GM18511 (cell line): Measurements from ENCODE around the gene C8G.

Experiments used
- ATAC-seq: cut with Tn5 transposase; IDR thresholded peaks from one replicate; pipeline ENCODE4 v1.9.1; 2021; ENCODE audit warnings: mild to moderate bottlenecking, moderate library complexity; ENCODE audit not compliant: unreplicated experiment

The C8G gene

GRCh38 chr9:136920069-136920468, 25.0 kb upstream of the C8G start:
- no peak for ATAC-seq

GRCh38 chr9:136920734-136921231, 24.3 kb upstream of the C8G start:
- no peak for ATAC-seq

GRCh38 chr9:136921307-136921706, 23.7 kb upstream of the C8G start:
- no peak for ATAC-seq

- ATAC-seq, result no peak
Observed at GRCh38 chr9:136921718-136922117, 23.3 kb upstream of the C8G start.

GRCh38 chr9:136922540-136922939, 22.5 kb upstream of the C8G start:
- no peak for ATAC-seq

GRCh38 chr9:136923881-136924280, 21.2 kb upstream of the C8G start:
- ATAC-seq, result no peak

GRCh38 chr9:136925414-136926153, 19.5 kb upstream of the C8G start:
- no peak for ATAC-seq

GRCh38 chr9:136926154-136926704, 18.8 kb upstream of the C8G start:
- ATAC-seq, result no peak

- no peak for ATAC-seq
Observed at GRCh38 chr9:136926749-136927148, 18.3 kb upstream of the C8G start.

- no peak for ATAC-seq
Observed at GRCh38 chr9:136927343-136928271, 17.4 kb upstream of the C8G start.

GRCh38 chr9:136928591-136928990, 16.5 kb upstream of the C8G start:
- ATAC-seq, result no peak

GRCh38 chr9:136930014-136930413, 15.0 kb upstream of the C8G start:
- ATAC-seq, result no peak

GRCh38 chr9:136931611-136932130, 13.4 kb upstream of the C8G start:
- no peak for ATAC-seq

- ATAC-seq, result no peak
Observed at GRCh38 chr9:136934277-136934676, 10.8 kb upstream of the C8G start.

- no peak for ATAC-seq
Observed at GRCh38 chr9:136935651-136936050, 9.4 kb upstream of the C8G start.

- no peak for ATAC-seq
Observed at GRCh38 chr9:136936645-136937170, 8.3 kb upstream of the C8G start.

GRCh38 chr9:136937186-136938001, 7.6 kb upstream of the C8G start:
- no peak for ATAC-seq

GRCh38 chr9:136939431-136939995, 5.5 kb upstream of the C8G start:
- no peak for ATAC-seq

- no peak for ATAC-seq
Observed at GRCh38 chr9:136939996-136940525, 5.0 kb upstream of the C8G start.
